WTC11 (cell line): ENCODE measurements around the gene SLC25A25. TPM values are rescaled to one million over a fixed set of nuclear protein-coding genes. Genes with fewer than 3 reads are reported as not detected.

Source experiments
- ATAC-seq: fragments of 200-7000 bp; cut with Tn5 transposase; 2 replicates; pipeline ENCODE4 v1.10.0; 2021; ENCODE audit warnings: mild to moderate bottlenecking, moderate library complexity
- CTCF ChIA-PET: fragments of 300-600 bp; sonication (Branson Sonifier 250); formaldehyde crosslinking; loops from one replicate; lab custom pipeline; 2021; ENCODE audit warnings: antibody characterized with exemption; lab: Charles Lee
- POLR2A ChIA-PET: fragments of 350-600 bp; sonication (Branson Sonifier 250); formaldehyde crosslinking; loops from one replicate; lab custom pipeline; 2021; ENCODE audit warnings: antibody characterized with exemption; lab: Charles Lee
- DNase-seq: peaks from one replicate; pipeline ENCODE4 v3.0.0; 2021; ENCODE audit warnings: low spot score
- H3K27ac Mint-ChIP-seq: 2 replicates; pipeline ENCODE4 v1.8.0; 2021; ENCODE audit warnings: mixed read lengths
- H3K27me3 Mint-ChIP-seq: 2 replicates; pipeline ENCODE4 v1.8.0; 2021; ENCODE audit warnings: low read depth, mild to moderate bottlenecking, moderate library complexity, mixed read lengths
- H3K36me3 Mint-ChIP-seq: 2 replicates; pipeline ENCODE4 v1.8.0; 2021; ENCODE audit warnings: mixed read lengths
- H3K4me1 Mint-ChIP-seq: 2 replicates; pipeline ENCODE4 v1.8.0; 2022; ENCODE audit warnings: mixed read lengths
- H3K4me3 Mint-ChIP-seq: 2 replicates; pipeline ENCODE4 v1.8.0; 2021; ENCODE audit warnings: mild to moderate bottlenecking, moderate library complexity, mixed read lengths
- H3K9me3 Mint-ChIP-seq: 2 replicates; pipeline ENCODE4 v1.8.0; 2021; ENCODE audit warnings: mixed read lengths
- ELF4 ChIP-seq: sonication (generic); formaldehyde crosslinking; IDR thresholded peaks from 2 replicates; pipeline ENCODE4 v1.8.1; 2022; ENCODE audit warnings: low read depth, mild to moderate bottlenecking, moderate library complexity, missing genetic modification reagents
- FOXP1 ChIP-seq: sonication (generic); formaldehyde crosslinking; IDR thresholded peaks from 2 replicates; pipeline ENCODE4 v1.8.0; 2022; ENCODE audit warnings: missing genetic modification reagents, mild to moderate bottlenecking, moderate library complexity, borderline replicate concordance
- FOXP4 ChIP-seq: sonication (generic); formaldehyde crosslinking; IDR thresholded peaks from 2 replicates; pipeline ENCODE4 v1.8.0; 2022; ENCODE audit warnings: mild to moderate bottlenecking, missing genetic modification reagents
- GRHL2 ChIP-seq: fragments of 250-450 bp; sonication (Bioruptor Pico); IDR thresholded peaks from 2 replicates; pipeline ENCODE4 v1.8.0; 2022; ENCODE audit warnings: mild to moderate bottlenecking, moderate library complexity; ENCODE audit not compliant: insufficient replicate concordance, severe bottlenecking
- GTF2I ChIP-seq: fragments of 250-450 bp; sonication (Bioruptor Pico); conservative IDR thresholded peaks from 2 replicates; pipeline ENCODE4 v1.4.0; 2021; ENCODE audit warnings: mild to moderate bottlenecking
- IRF1 ChIP-seq: sonication (generic); formaldehyde crosslinking; IDR thresholded peaks from 2 replicates; pipeline ENCODE4 v1.8.0; 2023; ENCODE audit warnings: missing genetic modification reagents
- MYBL2 ChIP-seq: sonication (generic); formaldehyde crosslinking; IDR thresholded peaks from 2 replicates; pipeline ENCODE4 v1.8.1; 2023; ENCODE audit warnings: mild to moderate bottlenecking, moderate library complexity, missing genetic modification reagents
- OVOL2 ChIP-seq: fragments of 250-450 bp; sonication (Bioruptor Pico); IDR thresholded peaks from 2 replicates; pipeline ENCODE4 v1.9.0; 2021; ENCODE audit warnings: mild to moderate bottlenecking, borderline replicate concordance
- TEAD4 ChIP-seq: sonication (generic); formaldehyde crosslinking; IDR thresholded peaks from 2 replicates; pipeline ENCODE4 v1.8.0; 2022; ENCODE audit warnings: mild to moderate bottlenecking, missing genetic modification reagents
- ZNF121 ChIP-seq: sonication (generic); formaldehyde crosslinking; IDR thresholded peaks from 2 replicates; pipeline ENCODE4 v1.8.0; 2023; ENCODE audit warnings: missing genetic modification reagents
- ZNF138 ChIP-seq: sonication (generic); formaldehyde crosslinking; conservative IDR thresholded peaks from 2 replicates; pipeline ENCODE4 v1.8.1; 2022; ENCODE audit warnings: mild to moderate bottlenecking, moderate library complexity, missing genetic modification reagents
- total RNA-seq: library from RNA; stranded (reverse); gene quantifications from 3 replicates; pipeline ENCODE4 v1.2.3, GENCODE V29; 2021
- TF ChIP-seq, protein P1 (sequence below): sonication (generic); formaldehyde crosslinking; IDR thresholded peaks from 2 replicates; pipeline ENCODE4 v1.8.1; 2022; ENCODE audit warnings: mild to moderate bottlenecking, missing genetic modification reagents, moderate library complexity, borderline replicate concordance
- TF ChIP-seq, protein P2 (sequence below): sonication (generic); formaldehyde crosslinking; IDR thresholded peaks from 2 replicates; pipeline ENCODE4 v1.8.1; 2023; ENCODE audit warnings: mild to moderate bottlenecking, missing genetic modification reagents, borderline replicate concordance
- TF ChIP-seq, protein P3 (sequence below): fragments of 250-450 bp; sonication (Bioruptor Pico); IDR thresholded peaks from 2 replicates; pipeline ENCODE4 v1.9.0; 2021; ENCODE audit warnings: moderate library complexity, mild to moderate bottlenecking, inconsistent platforms, borderline replicate concordance
- TF ChIP-seq, protein P4 (sequence below): sonication (generic); formaldehyde crosslinking; IDR thresholded peaks from 2 replicates; pipeline ENCODE4 v1.8.1; 2023; ENCODE audit warnings: mild to moderate bottlenecking, missing genetic modification reagents

Gene SLC25A25
- total RNA-seq, 1 experiment from 2014 or later, result 17.4 TPM

- Mint-ChIP-seq H3K36me3 (no peaks in the 10 kb centered on the region), H3K4me1 (peaks cover 31% of the 10 kb centered on the region), H3K9me3 (no peaks in the 10 kb centered on the region), H3K27ac (peak overlapping the region; percentile 60; the same call in 1 of the 2 replicates), H3K27me3 (no peaks in the 10 kb centered on the region), H3K4me3 (no peak overlapping the region)
- TF ChIP-seq ZNF138 (CRISPR knock-in tag) (no peak), ZNF121 (CRISPR knock-in tag) (no peak), IRF1 (CRISPR knock-in tag) (no peak), MYBL2 (CRISPR knock-in tag) (no peak), OVOL2 (CRISPR knock-in tag) (no peak), TEAD4 (no peak), GRHL2 (CRISPR knock-in tag) (no peak), FOXP4 (CRISPR knock-in tag) (no peak)
- TF ChIP-seq, protein P1, sequence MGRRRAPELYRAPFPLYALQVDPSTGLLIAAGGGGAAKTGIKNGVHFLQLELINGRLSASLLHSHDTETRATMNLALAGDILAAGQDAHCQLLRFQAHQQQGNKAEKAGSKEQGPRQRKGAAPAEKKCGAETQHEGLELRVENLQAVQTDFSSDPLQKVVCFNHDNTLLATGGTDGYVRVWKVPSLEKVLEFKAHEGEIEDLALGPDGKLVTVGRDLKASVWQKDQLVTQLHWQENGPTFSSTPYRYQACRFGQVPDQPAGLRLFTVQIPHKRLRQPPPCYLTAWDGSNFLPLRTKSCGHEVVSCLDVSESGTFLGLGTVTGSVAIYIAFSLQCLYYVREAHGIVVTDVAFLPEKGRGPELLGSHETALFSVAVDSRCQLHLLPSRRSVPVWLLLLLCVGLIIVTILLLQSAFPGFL, result no peak
- ChIA-PET POLR2A (no interaction called here), CTCF (interaction anchor here (0.5 to 1.8 kb wide), 3 partner anchors 13 to 259 kb away, joined by 3 to 10 read pairs (median 7); partner anchors contain the start of gene NAIF1)
- ATAC-seq, result no peak
- no peak for DNase-seq
These were observed 13.9 kb upstream of the SLC25A25 start for GRCh38 chr9:128054087-128054486.

DNA sequence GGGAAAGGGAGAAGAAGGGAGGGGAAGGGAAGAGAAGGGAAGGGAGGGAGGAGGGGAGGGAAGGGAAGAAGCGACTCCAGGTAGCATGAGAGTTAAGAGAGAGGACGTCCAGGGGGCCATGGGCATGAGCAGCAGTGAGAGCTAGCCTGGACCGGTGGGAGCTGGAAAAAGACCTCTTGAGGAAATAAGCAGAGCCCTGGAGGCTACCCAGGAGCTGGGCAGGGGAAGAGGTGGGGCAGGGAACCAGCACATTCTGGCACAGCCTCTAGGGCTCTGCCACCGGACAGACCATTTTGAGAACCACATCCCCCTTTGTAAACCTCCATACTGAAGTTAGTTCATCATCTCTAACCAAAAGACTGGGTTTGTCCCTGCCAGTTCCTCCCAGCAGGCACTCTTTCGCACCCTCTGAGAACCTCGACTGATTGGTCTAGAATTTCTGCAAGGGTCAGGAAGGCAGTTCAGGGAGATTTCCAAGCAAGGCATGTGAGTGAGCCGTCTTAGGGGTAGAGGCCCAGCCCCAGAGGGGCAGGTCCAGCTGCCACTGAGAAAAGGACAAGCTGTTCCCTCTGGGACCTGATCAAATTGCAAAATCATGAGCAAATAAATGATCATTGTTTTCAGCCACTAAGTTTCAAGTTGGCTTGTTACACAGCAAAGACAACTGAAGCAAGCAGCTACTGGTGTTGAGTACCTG lies 12.5 kb upstream of the SLC25A25 start:
- Mint-ChIP-seq H3K27ac (peak overlapping the region; percentile 57), H3K27me3 (no peaks in the 10 kb centered on the region), H3K9me3 (no peaks in the 10 kb centered on the region), H3K4me1 (peaks cover 31% of the 10 kb centered on the region), H3K36me3 (no peaks in the 10 kb centered on the region), H3K4me3 (no peak overlapping the region)
- TF ChIP-seq, protein P2, sequence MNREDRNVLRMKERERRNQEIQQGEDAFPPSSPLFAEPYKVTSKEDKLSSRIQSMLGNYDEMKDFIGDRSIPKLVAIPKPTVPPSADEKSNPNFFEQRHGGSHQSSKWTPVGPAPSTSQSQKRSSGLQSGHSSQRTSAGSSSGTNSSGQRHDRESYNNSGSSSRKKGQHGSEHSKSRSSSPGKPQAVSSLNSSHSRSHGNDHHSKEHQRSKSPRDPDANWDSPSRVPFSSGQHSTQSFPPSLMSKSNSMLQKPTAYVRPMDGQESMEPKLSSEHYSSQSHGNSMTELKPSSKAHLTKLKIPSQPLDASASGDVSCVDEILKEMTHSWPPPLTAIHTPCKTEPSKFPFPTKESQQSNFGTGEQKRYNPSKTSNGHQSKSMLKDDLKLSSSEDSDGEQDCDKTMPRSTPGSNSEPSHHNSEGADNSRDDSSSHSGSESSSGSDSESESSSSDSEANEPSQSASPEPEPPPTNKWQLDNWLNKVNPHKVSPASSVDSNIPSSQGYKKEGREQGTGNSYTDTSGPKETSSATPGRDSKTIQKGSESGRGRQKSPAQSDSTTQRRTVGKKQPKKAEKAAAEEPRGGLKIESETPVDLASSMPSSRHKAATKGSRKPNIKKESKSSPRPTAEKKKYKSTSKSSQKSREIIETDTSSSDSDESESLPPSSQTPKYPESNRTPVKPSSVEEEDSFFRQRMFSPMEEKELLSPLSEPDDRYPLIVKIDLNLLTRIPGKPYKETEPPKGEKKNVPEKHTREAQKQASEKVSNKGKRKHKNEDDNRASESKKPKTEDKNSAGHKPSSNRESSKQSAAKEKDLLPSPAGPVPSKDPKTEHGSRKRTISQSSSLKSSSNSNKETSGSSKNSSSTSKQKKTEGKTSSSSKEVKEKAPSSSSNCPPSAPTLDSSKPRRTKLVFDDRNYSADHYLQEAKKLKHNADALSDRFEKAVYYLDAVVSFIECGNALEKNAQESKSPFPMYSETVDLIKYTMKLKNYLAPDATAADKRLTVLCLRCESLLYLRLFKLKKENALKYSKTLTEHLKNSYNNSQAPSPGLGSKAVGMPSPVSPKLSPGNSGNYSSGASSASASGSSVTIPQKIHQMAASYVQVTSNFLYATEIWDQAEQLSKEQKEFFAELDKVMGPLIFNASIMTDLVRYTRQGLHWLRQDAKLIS (CRISPR knock-in tag), result no peak
- ChIA-PET CTCF (interaction anchor here (0.6 to 3.7 kb wide), 6 partner anchors 12 to 113 kb away, joined by 3 to 34 read pairs (median 4); partner anchors contain the start of gene NAIF1), POLR2A (no interaction called here)
- ATAC-seq, result peak; percentile 23; the same call in 1 of the 2 replicates
- no peak for DNase-seq

DNA sequence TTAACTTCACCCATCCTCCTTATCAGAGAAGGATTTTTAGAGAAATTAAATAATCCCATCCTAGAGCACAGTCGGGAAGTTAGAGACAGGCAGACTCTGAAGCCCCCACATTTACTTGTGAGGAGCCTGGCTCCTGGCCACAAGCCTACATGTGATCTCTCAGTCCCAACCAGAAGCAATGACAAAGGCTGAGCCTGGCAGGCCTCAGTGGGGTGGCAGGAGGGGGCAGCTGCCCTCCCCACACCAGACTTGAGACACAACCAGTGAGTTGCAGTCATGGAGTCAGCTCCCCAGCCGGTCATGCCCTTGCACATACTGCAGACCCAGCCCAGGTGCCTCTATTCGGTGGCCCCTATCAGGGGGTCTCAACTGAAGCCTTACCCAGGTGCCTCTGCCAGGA lies 11.9 kb upstream of the SLC25A25 start:
- no peaks in the 10 kb centered on the region for H3K27me3 Mint-ChIP-seq
- DNase-seq (no peak), ATAC-seq (no peak)
- ChIA-PET POLR2A (no interaction called here), CTCF (interaction anchor here (1.0 to 3.7 kb wide), 6 partner anchors 11 to 113 kb away, joined by 3 to 34 read pairs (median 10); partner anchors contain the start of genes NAIF1 and SLC25A25)
- H3K27ac Mint-ChIP-seq, result no peak overlapping the region
- TF ChIP-seq ELF4, result no peak
- TF ChIP-seq, protein P3, sequence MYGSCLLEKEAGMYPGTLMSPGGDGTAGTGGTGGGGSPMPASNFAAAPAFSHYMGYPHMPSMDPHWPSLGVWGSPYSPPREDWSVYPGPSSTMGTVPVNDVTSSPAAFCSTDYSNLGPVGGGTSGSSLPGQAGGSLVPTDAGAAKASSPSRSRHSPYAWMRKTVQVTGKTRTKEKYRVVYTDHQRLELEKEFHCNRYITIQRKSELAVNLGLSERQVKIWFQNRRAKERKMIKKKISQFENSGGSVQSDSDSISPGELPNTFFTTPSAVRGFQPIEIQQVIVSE (CRISPR knock-in tag), result no peak
- TF ChIP-seq, protein P4, sequence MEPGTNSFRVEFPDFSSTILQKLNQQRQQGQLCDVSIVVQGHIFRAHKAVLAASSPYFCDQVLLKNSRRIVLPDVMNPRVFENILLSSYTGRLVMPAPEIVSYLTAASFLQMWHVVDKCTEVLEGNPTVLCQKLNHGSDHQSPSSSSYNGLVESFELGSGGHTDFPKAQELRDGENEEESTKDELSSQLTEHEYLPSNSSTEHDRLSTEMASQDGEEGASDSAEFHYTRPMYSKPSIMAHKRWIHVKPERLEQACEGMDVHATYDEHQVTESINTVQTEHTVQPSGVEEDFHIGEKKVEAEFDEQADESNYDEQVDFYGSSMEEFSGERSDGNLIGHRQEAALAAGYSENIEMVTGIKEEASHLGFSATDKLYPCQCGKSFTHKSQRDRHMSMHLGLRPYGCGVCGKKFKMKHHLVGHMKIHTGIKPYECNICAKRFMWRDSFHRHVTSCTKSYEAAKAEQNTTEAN, result no peak
- TF ChIP-seq GTF2I, result no peak
- TF ChIP-seq FOXP1 (CRISPR knock-in tag), result no peak
- no peaks in the 10 kb centered on the region for H3K9me3 Mint-ChIP-seq
- no peak overlapping the region for H3K4me3 Mint-ChIP-seq
- H3K36me3 Mint-ChIP-seq, result no peaks in the 10 kb centered on the region
- H3K4me1 Mint-ChIP-seq, result peaks cover 31% of the 10 kb centered on the region
